MG63 (cell line): ENCODE results near the gene GLB1L2. TPM values are rescaled to one million over a fixed set of nuclear protein-coding genes. Genes with fewer than 3 reads are reported as not detected.

ENCODE experiments used
- DNase-seq: peaks from one replicate; pipeline ENCODE4 v3.0.0-alpha.2; 2020
- H3K27me3 ChIP-seq: fragments of 250-450 bp; sonication (Bioruptor Pico); 2 replicates; pipeline ENCODE4 v1.5.1; 2020; ENCODE audit warnings: mild to moderate bottlenecking, moderate library complexity
- H3K36me3 ChIP-seq: fragments of 250-450 bp; sonication (Bioruptor Pico); 2 replicates; pipeline ENCODE4 v1.5.1; 2020; ENCODE audit warnings: mild to moderate bottlenecking, moderate library complexity
- H3K4me3 ChIP-seq: fragments of 250-450 bp; sonication (Bioruptor Pico); 2 replicates; pipeline ENCODE4 v1.5.1; 2020; ENCODE audit warnings: mild to moderate bottlenecking, moderate library complexity
- H3K9me3 ChIP-seq: fragments of 250-450 bp; sonication (Bioruptor Pico); 2 replicates; pipeline ENCODE4 v1.5.1; 2020; ENCODE audit warnings: mild to moderate bottlenecking, moderate library complexity
- total RNA-seq: library from RNA; depleted of rRNA; stranded (reverse); fragments of >200 nt; shearing (Covaris generic); gene quantifications from 2 replicates; pipeline ENCODE4 v1.2.3, GENCODE V29; 2014; ENCODE audit warnings: low replicate concordance

Gene GLB1L2
- total RNA-seq, 1 experiment from 2014 or later = 11.6 TPM

GRCh38 chr11:134356656-134357544, 25.1 kb downstream of the GLB1L2 start:
- Histone ChIP-seq H3K27me3 (no peaks in the 10 kb centered on the region; the same call in 1 of the 2 replicates), H3K9me3 (no peaks in the 10 kb centered on the region), H3K4me3 (no peak overlapping the region), H3K36me3 (no peaks in the 10 kb centered on the region)
- DNase-seq = no peak

DNA sequence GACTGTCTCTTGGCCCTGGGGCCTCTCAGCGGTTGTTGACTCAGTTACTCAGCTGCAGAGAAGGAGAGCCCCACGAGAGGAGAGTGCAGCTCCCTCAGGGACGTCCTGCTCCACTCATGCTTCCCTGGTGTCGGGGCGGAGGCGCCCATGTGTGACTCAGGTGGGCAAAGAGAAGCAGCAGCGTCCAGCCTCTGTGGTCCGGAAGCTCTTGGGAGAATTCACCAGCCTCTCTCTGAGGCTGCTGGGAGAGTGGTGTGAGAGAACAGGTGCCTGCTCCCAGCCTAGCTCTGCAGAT, 25.7 kb downstream of the GLB1L2 start:
- H3K9me3 ChIP-seq = no peaks in the 10 kb centered on the region
- H3K4me3 ChIP-seq = no peak overlapping the region
- DNase-seq = no peak
- no peaks in the 10 kb centered on the region; the same call in 1 of the 2 replicates for H3K27me3 ChIP-seq
- no peaks in the 10 kb centered on the region for H3K36me3 ChIP-seq

- H3K4me3 ChIP-seq = no peak overlapping the region
- no peaks in the 10 kb centered on the region for H3K36me3 ChIP-seq
- no peaks in the 10 kb centered on the region; the same call in 1 of the 2 replicates for H3K27me3 ChIP-seq
- no peak for DNase-seq
- no peaks in the 10 kb centered on the region for H3K9me3 ChIP-seq
Measured at GRCh38 chr11:134358165-134358855, 26.5 kb downstream of the GLB1L2 start.

- no peaks in the 10 kb centered on the region; the same call in 1 of the 2 replicates for H3K27me3 ChIP-seq
- no peak for DNase-seq
- H3K36me3 ChIP-seq = no peaks in the 10 kb centered on the region
- no peak overlapping the region for H3K4me3 ChIP-seq
- H3K9me3 ChIP-seq = no peaks in the 10 kb centered on the region
Measured at GRCh38 chr11:134358856-134359490, 27.2 kb downstream of the GLB1L2 start.

GRCh38 chr11:134359646-134360045, 27.9 kb downstream of the GLB1L2 start:
- H3K27me3 ChIP-seq = no peaks in the 10 kb centered on the region
- H3K9me3 ChIP-seq = no peaks in the 10 kb centered on the region
- H3K4me3 ChIP-seq = no peak overlapping the region
- no peak for DNase-seq
- H3K36me3 ChIP-seq = no peaks in the 10 kb centered on the region

- no peaks in the 10 kb centered on the region for H3K27me3 ChIP-seq
- no peak overlapping the region for H3K4me3 ChIP-seq
- no peaks in the 10 kb centered on the region for H3K36me3 ChIP-seq
- DNase-seq = peak; percentile 51
- no peaks in the 10 kb centered on the region for H3K9me3 ChIP-seq
Measured at GRCh38 chr11:134360050-134360835, 28.5 kb downstream of the GLB1L2 start.

GRCh38 chr11:134361661-134362060, 29.9 kb downstream of the GLB1L2 start:
- Histone ChIP-seq H3K36me3 (no peaks in the 10 kb centered on the region), H3K4me3 (no peak overlapping the region), H3K27me3 (no peaks in the 10 kb centered on the region), H3K9me3 (no peaks in the 10 kb centered on the region)
- no peak for DNase-seq

- no peak overlapping the region for H3K4me3 ChIP-seq
- no peaks in the 10 kb centered on the region for H3K27me3 ChIP-seq
- no peaks in the 10 kb centered on the region for H3K36me3 ChIP-seq
- no peak for DNase-seq
- no peaks in the 10 kb centered on the region for H3K9me3 ChIP-seq
Measured at GRCh38 chr11:134362192-134362901, 30.6 kb downstream of the GLB1L2 start.

DNA sequence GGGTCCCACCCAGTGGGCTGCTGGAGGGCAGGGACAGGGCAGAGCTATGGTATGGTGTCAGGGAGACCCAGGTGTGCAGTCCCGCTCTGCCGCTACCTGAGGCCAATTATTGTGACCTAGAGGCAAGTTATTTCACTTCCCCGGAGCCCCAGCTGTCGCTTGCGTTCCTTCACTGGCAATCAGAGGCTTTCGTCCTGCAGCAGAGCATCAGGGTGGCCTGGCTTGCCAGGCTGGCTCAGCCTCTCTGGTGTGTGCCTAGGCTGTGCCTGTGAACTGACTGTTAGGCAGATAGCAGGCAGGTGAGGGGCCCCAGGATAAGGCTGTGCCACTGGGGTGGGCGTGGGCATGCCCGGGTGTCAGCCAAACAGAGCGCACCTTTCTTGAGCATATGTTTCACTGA, 31.4 kb downstream of the GLB1L2 start:
- Histone ChIP-seq H3K9me3 (no peaks in the 10 kb centered on the region), H3K27me3 (no peaks in the 10 kb centered on the region), H3K36me3 (no peaks in the 10 kb centered on the region), H3K4me3 (no peak overlapping the region)
- no peak for DNase-seq

GRCh38 chr11:134363592-134363991, 31.8 kb downstream of the GLB1L2 start:
- Histone ChIP-seq H3K27me3 (no peaks in the 10 kb centered on the region), H3K36me3 (no peaks in the 10 kb centered on the region), H3K4me3 (no peak overlapping the region), H3K9me3 (no peaks in the 10 kb centered on the region)
- no peak for DNase-seq

GRCh38 chr11:134364261-134364660, 32.5 kb downstream of the GLB1L2 start:
- no peaks in the 10 kb centered on the region for H3K27me3 ChIP-seq
- no peak for DNase-seq

GRCh38 chr11:134365011-134365925, 33.5 kb downstream of the GLB1L2 start:
- H3K27me3 ChIP-seq = no peaks in the 10 kb centered on the region
- no peaks in the 10 kb centered on the region for H3K36me3 ChIP-seq
- H3K4me3 ChIP-seq = no peak overlapping the region
- H3K9me3 ChIP-seq = no peaks in the 10 kb centered on the region
- DNase-seq = no peak

More at GRCh38 chr11:134364261-134364660, 32.5 kb downstream of the GLB1L2 start:
- no peaks in the 10 kb centered on the region for H3K36me3 ChIP-seq
- no peaks in the 10 kb centered on the region for H3K9me3 ChIP-seq
- no peak overlapping the region for H3K4me3 ChIP-seq

DNA sequence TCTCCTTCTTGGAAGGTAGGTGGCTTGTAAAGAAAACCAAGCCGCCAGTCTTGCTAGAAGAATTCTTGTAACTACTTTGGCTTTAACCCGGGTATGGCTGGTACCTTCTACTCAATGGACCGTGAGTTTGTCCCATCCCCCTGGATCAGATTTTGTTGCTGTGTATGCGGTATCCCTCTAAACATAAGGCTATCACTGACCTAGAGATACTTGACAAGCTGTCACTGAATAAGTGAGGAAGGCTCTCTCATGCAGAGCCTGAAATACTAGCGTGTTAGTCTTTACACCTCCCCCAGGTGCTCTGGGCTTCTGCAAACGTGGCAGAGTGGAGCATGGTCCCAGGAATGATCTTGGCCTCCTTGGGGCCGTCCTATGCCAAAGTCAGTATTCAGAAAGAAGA, 34.5 kb downstream of the GLB1L2 start:
- no peak for DNase-seq

DNA sequence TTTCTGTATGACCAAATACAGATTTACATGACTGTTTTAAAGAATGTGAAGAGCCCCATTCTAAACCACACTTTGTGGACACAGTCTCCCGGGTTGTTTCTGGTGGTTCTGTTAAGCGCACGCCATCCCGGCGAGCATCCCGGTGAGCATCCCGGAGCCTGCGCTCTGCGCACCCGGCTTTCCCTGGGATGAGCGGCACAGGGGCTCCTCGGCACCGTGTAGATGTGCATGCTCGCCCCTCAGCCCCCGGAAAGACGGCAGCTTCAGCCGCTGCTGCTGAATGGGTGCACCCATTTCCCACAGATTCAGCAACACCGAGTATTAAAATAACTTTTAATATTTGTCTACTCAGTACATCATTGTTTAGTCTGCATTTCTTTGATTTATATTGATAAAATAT, 36.0 kb downstream of the GLB1L2 start:
- no peak overlapping the region for H3K4me3 ChIP-seq
- H3K9me3 ChIP-seq = no peaks in the 10 kb centered on the region
- DNase-seq = no peak
- H3K27me3 ChIP-seq = no peaks in the 10 kb centered on the region
- no peaks in the 10 kb centered on the region for H3K36me3 ChIP-seq

More for the DNA sequence above, 34.5 kb downstream of the GLB1L2 start:
- no peaks in the 10 kb centered on the region for H3K36me3 ChIP-seq
- H3K27me3 ChIP-seq = no peaks in the 10 kb centered on the region
- no peak overlapping the region for H3K4me3 ChIP-seq
- no peaks in the 10 kb centered on the region for H3K9me3 ChIP-seq
